Prostate gland (tissue), 2 donors: ENCODE data around the gene CGN.

Experiments used
- CTCF ChIP-seq, 4 experiments: fragments of 200-600 bp in 2 of 4; fragments of 450-650 bp in 2 of 4; sonication (generic) in 2 of 4; IDR thresholded peaks; 1 replicate in 3 of 4; 2 replicates in 1 of 4; pipeline ENCODE4 v1.5.1; 2016 to 2019; ENCODE audit warnings: antibody characterized with exemption in 4 of 4, mild to moderate bottlenecking in 2 of 4, moderate library complexity in 2 of 4
- POLR2A ChIP-seq: fragments of 450-650 bp; IDR thresholded peaks from one replicate; pipeline ENCODE4 v1.6.1; 2016; ENCODE audit warnings: antibody characterized with exemption, mild to moderate bottlenecking
- POLR2AphosphoS5 ChIP-seq: sonication (generic); formaldehyde crosslinking; IDR thresholded peaks from one replicate; pipeline ENCODE4 v1.6.1; 2017; ENCODE audit warnings: antibody characterized with exemption

DNA sequence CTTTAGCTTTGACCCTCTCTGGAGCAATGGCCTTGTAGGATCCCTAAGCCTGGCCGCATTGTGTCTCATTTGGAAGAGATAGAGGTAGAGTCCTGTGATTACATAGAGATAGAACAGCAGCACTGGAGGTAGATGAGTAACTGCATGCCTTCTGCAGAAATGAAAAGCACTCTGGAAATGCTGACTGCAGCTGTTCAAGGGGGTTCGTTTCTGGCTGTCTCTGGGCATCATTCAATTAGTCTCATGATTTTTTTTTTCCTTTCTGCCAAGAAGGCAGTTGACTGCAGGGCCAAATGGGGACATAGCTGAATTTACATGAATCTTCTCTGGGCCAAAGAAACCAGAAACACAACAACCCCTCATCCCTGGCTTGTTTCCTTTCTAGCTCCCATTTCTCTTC is 72.6 kb downstream of the CGN start:
- TF ChIP-seq POLR2AphosphoS5 (no peak), POLR2A (no peak), CTCF (IDR thresholded peaks at IDR 0.05) (no peak)
